Stimulated activated CD8-positive, alpha-beta memory T cell treated with anti-CD3 and anti-CD28 coated beads, Interleukin-7, amount 100 ng/mL, for 1 hour (primary cell): ENCODE results near the gene CCDC38.

Source experiments
- DNase-seq, 2 donors: peaks; one replicate each; pipeline ENCODE4 v3.0.0-alpha.2; 2020; ENCODE audit warnings: low read depth in 2 of 2

Gene CCDC38

GRCh38 chr12:95836185-95836609, 106.2 kb downstream of the CCDC38 start:
- no peak for DNase-seq

GRCh38 chr12:95834572-95834971, 107.8 kb downstream of the CCDC38 start:
- no peak for DNase-seq

GRCh38 chr12:95830335-95831089, 111.9 kb downstream of the CCDC38 start:
- DNase-seq: no peak

GRCh38 chr12:95829395-95829794, 113.0 kb downstream of the CCDC38 start:
- DNase-seq: no peak

GRCh38 chr12:95820096-95820703, 122.2 kb downstream of the CCDC38 start:
- no peak for DNase-seq
